D721Med (cell line): ENCODE data around the gene HBQ1.
"Not testable (repeated sequence)": the region's sequence is repeated elsewhere in the genome, so short reads cannot be mapped to it uniquely, and the experiment has no call there.

Experiments
- DNase-seq: peaks from one replicate; pipeline ENCODE4 v3.0.0; 2011; ENCODE audit warnings: low spot score; ENCODE audit not compliant: insufficient read length
- FAIRE-seq: peaks from 2 replicates; lab custom pipeline; 2011; peaks lifted over from hg19 to GRCh38; lab: Jason Lieb, UNC
- TF ChIP-seq, protein P1 (sequence below): IDR thresholded peaks from 2 replicates; pipeline ENCODE4 v1.5.1; 2012; ENCODE audit warnings: mild to moderate bottlenecking, control low read depth; ENCODE audit not compliant: insufficient read depth; ENCODE audit errors: missing control alignments

HBQ1 gene

DNA sequence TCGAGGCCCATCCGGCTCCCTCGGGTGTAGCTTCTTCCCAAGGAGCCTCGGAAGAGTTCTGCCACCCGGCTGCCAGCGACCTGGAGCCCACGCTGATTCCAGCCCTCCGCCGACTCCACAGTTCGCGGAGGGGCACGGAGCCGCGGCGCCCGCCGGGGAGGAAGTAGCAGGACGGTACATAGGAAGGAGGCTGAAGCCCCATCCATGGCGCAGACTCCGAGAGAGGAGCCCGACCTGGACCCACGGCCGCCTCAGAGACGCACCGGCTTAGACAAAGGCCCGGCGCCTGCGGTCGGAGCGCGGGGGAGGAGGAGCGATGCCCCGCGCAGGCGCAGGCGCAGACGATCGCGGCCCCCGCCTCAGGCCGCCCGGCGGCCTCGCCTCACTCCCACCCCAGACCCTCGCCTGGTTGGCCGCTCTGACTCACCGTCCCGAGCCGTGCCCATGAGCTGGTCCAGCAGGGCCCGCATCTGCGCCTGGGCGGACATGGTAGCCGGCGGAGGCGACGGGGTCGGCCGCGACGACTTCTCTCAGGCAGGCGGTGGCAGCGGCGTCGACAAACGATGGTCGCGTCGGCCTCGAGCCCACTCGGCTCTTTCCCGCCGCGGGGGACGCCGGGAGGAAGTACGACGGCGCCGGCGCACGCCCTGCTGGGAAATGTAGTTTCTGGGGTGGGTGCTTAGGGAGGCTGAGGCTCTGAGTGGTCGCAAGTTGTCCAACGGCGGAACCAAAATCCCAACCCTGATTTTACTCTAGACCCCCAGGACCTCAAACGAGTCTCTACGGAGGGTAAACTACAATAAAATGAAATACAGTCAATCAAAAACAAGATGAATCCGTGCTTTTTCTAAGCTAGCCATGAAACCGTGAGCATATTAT, 48.8 kb downstream of the HBQ1 start, which contains the start of gene LUC7L:
Gene LUC7L, minus strand, starts transcription at position 598 of the 879 bp plus-strand sequence. Its CDS starts 110 bp downstream, at position 488.
- FAIRE-seq (no peak), DNase-seq (peak; percentile 88)
- TF ChIP-seq, protein P1, sequence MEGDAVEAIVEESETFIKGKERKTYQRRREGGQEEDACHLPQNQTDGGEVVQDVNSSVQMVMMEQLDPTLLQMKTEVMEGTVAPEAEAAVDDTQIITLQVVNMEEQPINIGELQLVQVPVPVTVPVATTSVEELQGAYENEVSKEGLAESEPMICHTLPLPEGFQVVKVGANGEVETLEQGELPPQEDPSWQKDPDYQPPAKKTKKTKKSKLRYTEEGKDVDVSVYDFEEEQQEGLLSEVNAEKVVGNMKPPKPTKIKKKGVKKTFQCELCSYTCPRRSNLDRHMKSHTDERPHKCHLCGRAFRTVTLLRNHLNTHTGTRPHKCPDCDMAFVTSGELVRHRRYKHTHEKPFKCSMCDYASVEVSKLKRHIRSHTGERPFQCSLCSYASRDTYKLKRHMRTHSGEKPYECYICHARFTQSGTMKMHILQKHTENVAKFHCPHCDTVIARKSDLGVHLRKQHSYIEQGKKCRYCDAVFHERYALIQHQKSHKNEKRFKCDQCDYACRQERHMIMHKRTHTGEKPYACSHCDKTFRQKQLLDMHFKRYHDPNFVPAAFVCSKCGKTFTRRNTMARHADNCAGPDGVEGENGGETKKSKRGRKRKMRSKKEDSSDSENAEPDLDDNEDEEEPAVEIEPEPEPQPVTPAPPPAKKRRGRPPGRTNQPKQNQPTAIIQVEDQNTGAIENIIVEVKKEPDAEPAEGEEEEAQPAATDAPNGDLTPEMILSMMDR, result no peak

DNA sequence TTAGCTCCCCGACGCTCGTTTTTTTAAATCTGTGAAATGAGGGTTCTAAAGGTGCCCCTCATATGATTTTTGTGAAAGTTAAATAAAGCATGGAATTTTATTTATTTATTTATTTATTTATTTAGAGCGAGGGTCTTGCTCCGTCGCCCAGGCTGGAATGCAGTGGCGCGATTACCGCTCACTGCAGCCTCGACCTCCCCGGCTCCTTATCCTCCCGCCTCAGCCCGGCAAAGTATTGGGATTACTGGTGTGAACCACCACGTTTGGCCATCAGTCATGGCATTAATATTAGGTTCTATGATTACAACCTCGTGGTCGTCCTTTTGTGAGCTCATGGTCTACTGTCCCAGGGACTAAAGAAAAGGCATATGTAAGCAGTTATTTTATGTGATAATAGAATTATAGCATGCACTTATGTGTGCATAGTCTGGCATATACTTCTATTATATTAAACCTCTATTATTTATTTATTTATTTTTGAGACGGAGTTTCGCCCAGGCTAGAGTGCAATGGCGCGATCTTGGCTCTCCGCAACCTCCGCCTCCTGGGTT, 49.5 kb downstream of the HBQ1 start:
- DNase-seq, result no peak
- TF ChIP-seq, protein P1, result no peak
- no peak for FAIRE-seq

DNA sequence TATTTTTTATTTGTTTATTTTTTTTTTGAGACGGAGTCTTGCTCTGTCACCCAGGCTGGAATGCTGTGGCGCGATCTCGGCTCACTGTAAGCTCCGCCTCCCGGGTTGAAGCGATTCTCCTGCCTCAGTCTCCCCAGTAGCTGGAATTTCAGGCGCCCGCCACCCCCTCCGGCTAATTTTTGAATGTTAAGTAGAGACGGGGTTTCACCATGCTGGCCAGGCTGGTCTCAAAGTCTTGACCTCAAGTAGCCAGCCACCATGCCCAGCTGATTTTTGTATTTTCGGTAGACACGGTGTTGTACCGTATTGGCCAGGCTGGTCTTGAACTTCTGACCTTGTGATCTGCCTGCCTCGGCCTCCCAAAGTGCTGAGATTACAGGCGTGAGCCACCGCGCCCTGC, 50.1 kb downstream of the HBQ1 start:
- not testable (repeated sequence) for FAIRE-seq, DNase-seq
